Neural progenitor cell (in vitro differentiated cells): ENCODE measurements around the gene MIOX. TPM values are rescaled to one million over a fixed set of nuclear protein-coding genes. Genes with fewer than 3 reads are reported as not detected.

Source experiments
- DNase-seq: peaks from one replicate; pipeline ENCODE4 v3.0.0-alpha.2; 2016; ENCODE audit warnings: low spot score
- H2AFZ ChIP-seq: fragments of 200-600 bp; sonication (generic); replicated peaks from 2 replicates; pipeline ENCODE4 v1.6.1; 2016; ENCODE audit warnings: antibody characterized with exemption
- H3F3A ChIP-seq: fragments of 200-600 bp; sonication (generic); 2 replicates; pipeline ENCODE4 v1.6.1; 2016; ENCODE audit warnings: antibody characterized with exemption, low read depth
- H3K27ac ChIP-seq: fragments of 200-600 bp; sonication (generic); 2 replicates; pipeline ENCODE4 v1.5.1; 2016; ENCODE audit warnings: mild to moderate bottlenecking
- H3K27me3 ChIP-seq: fragments of 200-600 bp; sonication (generic); 2 replicates; pipeline ENCODE4 v1.6.1; 2016; ENCODE audit warnings: mild to moderate bottlenecking, moderate library complexity
- H3K36me3 ChIP-seq: fragments of 200-600 bp; sonication (generic); 2 replicates; pipeline ENCODE4 v1.5.1; 2016
- H3K4me1 ChIP-seq: fragments of 200-600 bp; sonication (generic); 2 replicates; pipeline ENCODE4 v1.6.1; 2016; ENCODE audit warnings: mixed run types
- H3K4me2 ChIP-seq: fragments of 200-600 bp; sonication (generic); 2 replicates; pipeline ENCODE4 v1.6.1; 2016
- H3K4me3 ChIP-seq: fragments of 200-600 bp; sonication (generic); 2 replicates; pipeline ENCODE4 v1.5.1; 2016
- H3K79me2 ChIP-seq: fragments of 200-600 bp; sonication (generic); 2 replicates; pipeline ENCODE4 v1.6.1; 2016; ENCODE audit warnings: low read depth
- H3K9ac ChIP-seq: fragments of 200-600 bp; sonication (generic); 2 replicates; pipeline ENCODE4 v1.6.1; 2016
- H3K9me3 ChIP-seq: fragments of 200-600 bp; sonication (generic); 2 replicates; pipeline ENCODE4 v1.5.1; 2016; ENCODE audit warnings: low read depth
- H4K20me1 ChIP-seq: fragments of 200-600 bp; sonication (generic); 2 replicates; pipeline ENCODE4 v1.6.1; 2016; ENCODE audit warnings: low read depth
- H3K27ac Mint-ChIP-seq: 3 replicates; pipeline ENCODE4 v1.8.0; 2021; ENCODE audit warnings: mixed read lengths
- H3K27me3 Mint-ChIP-seq: 2 replicates; pipeline ENCODE4 v1.8.0; 2022; ENCODE audit warnings: low read depth, mild to moderate bottlenecking, inconsistent platforms, moderate library complexity, mixed read lengths; ENCODE audit not compliant: insufficient read depth
- H3K36me3 Mint-ChIP-seq: 3 replicates; pipeline ENCODE4 v1.8.0; 2021; ENCODE audit warnings: mixed read lengths
- H3K4me1 Mint-ChIP-seq: 3 replicates; pipeline ENCODE4 v1.8.0; 2021; ENCODE audit warnings: mixed read lengths
- H3K4me3 Mint-ChIP-seq: 3 replicates; pipeline ENCODE4 v1.8.0; 2021; ENCODE audit warnings: mild to moderate bottlenecking, moderate library complexity, mixed read lengths
- H3K9me3 Mint-ChIP-seq: 3 replicates; pipeline ENCODE4 v1.8.0; 2020; ENCODE audit warnings: mixed read lengths
- CTCF ChIP-seq: fragments of 200-600 bp; sonication (generic); IDR thresholded peaks from 2 replicates; pipeline ENCODE4 v1.5.1; 2017; ENCODE audit warnings: antibody characterized with exemption, mild to moderate bottlenecking
- EZH2 ChIP-seq: fragments of 200-600 bp; sonication (generic); IDR thresholded peaks from 2 replicates; pipeline ENCODE4 v1.6.1; 2017; ENCODE audit warnings: antibody characterized with exemption, mild to moderate bottlenecking, moderate library complexity
- EZH2phosphoT487 ChIP-seq: fragments of 200-600 bp; sonication (generic); IDR thresholded peaks from 2 replicates; pipeline ENCODE4 v1.6.1; 2017; ENCODE audit warnings: antibody characterized with exemption
- total RNA-seq: library from RNA; depleted of rRNA; stranded (reverse); fragments of >200 nt; gene quantifications from 2 replicates; pipeline ENCODE4 v1.2.3, GENCODE V29; 2015; ENCODE audit warnings: low replicate concordance

Gene MIOX
- total RNA-seq, 1 donor from 2014 or later, result not detected

GRCh38 chr22:50467773-50468440 lies 18.8 kb upstream of the MIOX start:
- Histone ChIP-seq H3F3A (no peaks in the 10 kb centered on the region), H3K4me2 (no peak overlapping the region), H3K79me2 (peaks cover 47% of the 10 kb centered on the region), H2AFZ (no peak overlapping the region), H3K4me1 (peaks cover 3% of the 10 kb centered on the region), H4K20me1 (peaks cover 60% of the 10 kb centered on the region), H3K9ac (no peak overlapping the region), H3K36me3 (no peaks in the 10 kb centered on the region), H3K27me3 (no peaks in the 10 kb centered on the region), H3K4me3 (no peak overlapping the region), H3K27ac (no peak overlapping the region), H3K9me3 (no peaks in the 10 kb centered on the region)
- Mint-ChIP-seq H3K27ac (no peak overlapping the region), H3K4me3 (no peak overlapping the region), H3K27me3 (peaks cover 3% of the 10 kb centered on the region), H3K36me3 (peaks cover 10% of the 10 kb centered on the region), H3K4me1 (peaks cover 3% of the 10 kb centered on the region), H3K9me3 (no peaks in the 10 kb centered on the region)
- no peak for DNase-seq
- no peak for TF ChIP-seq EZH2phosphoT487
- TF ChIP-seq EZH2, result no peak
- no peak for TF ChIP-seq CTCF

- Histone ChIP-seq H3K36me3 (no peaks in the 10 kb centered on the region), H3K27me3 (no peaks in the 10 kb centered on the region), H3K9me3 (no peaks in the 10 kb centered on the region), H3K4me2 (no peak overlapping the region), H3F3A (no peaks in the 10 kb centered on the region), H3K4me1 (peaks cover 9% of the 10 kb centered on the region), H2AFZ (no peak overlapping the region), H3K4me3 (no peak overlapping the region), H3K79me2 (peaks cover 55% of the 10 kb centered on the region), H3K27ac (no peak overlapping the region), H4K20me1 (peaks cover 68% of the 10 kb centered on the region), H3K9ac (no peak overlapping the region)
- Mint-ChIP-seq H3K27ac (no peak overlapping the region), H3K9me3 (no peaks in the 10 kb centered on the region), H3K27me3 (peaks cover 3% of the 10 kb centered on the region), H3K4me1 (peaks cover 10% of the 10 kb centered on the region), H3K36me3 (peaks cover 8% of the 10 kb centered on the region), H3K4me3 (no peak overlapping the region)
- no peak for DNase-seq
- TF ChIP-seq EZH2, result no peak
- no peak for TF ChIP-seq EZH2phosphoT487
- TF ChIP-seq CTCF, result no peak
These were observed 18.0 kb upstream of the MIOX start for GRCh38 chr22:50468626-50469025.

- Histone ChIP-seq H3K4me3 (no peak overlapping the region), H3K27me3 (no peaks in the 10 kb centered on the region), H3F3A (no peaks in the 10 kb centered on the region), H4K20me1 (peaks cover 77% of the 10 kb centered on the region), H3K4me2 (no peak overlapping the region), H3K27ac (no peak overlapping the region), H3K36me3 (no peaks in the 10 kb centered on the region), H3K9me3 (no peaks in the 10 kb centered on the region), H3K4me1 (peaks cover 12% of the 10 kb centered on the region), H3K79me2 (peaks cover 65% of the 10 kb centered on the region), H3K9ac (no peak overlapping the region), H2AFZ (no peak overlapping the region)
- H3K27ac Mint-ChIP-seq, result no peak overlapping the region
- no peaks in the 10 kb centered on the region for H3K27me3 Mint-ChIP-seq
- peaks cover 6% of the 10 kb centered on the region for H3K36me3 Mint-ChIP-seq
- H3K9me3 Mint-ChIP-seq, result no peaks in the 10 kb centered on the region
- TF ChIP-seq EZH2phosphoT487 (no peak), EZH2 (no peak), CTCF (no peak)
- no peak for DNase-seq
- H3K4me3 Mint-ChIP-seq, result no peak overlapping the region
- peaks cover 16% of the 10 kb centered on the region for H3K4me1 Mint-ChIP-seq
These were observed 17.0 kb upstream of the MIOX start for GRCh38 chr22:50469377-50470305.
